Lung (tissue), 12 donors: Measurements from ENCODE around the gene VTA1. TPM values are rescaled to one million over a fixed set of nuclear protein-coding genes. Genes with fewer than 3 reads are reported as not detected.
A peak's percentile ranks its signal among the peaks of the same experiment; 100 is the strongest.

ENCODE experiments used
- ATAC-seq: fragments of 200-7000 bp; cut with Tn5 transposase; one replicate; pipeline ENCODE4 v1.9.1; 2020; ENCODE audit warnings: moderate number of reproducible peaks; ENCODE audit not compliant: insufficient read depth, low FRiP score
- DNase-seq, 3 donors: peaks; one replicate each; pipeline ENCODE4 v3.0.0-alpha.2; 2013 to 2017
- H3K27ac ChIP-seq, 2 donors: one replicate each; pipeline ENCODE4 v1.5.1; 2013; ENCODE audit warnings: mild to moderate bottlenecking in 2 of 2, moderate library complexity in 2 of 2, control low read depth in 1 of 2, inconsistent platforms in 1 of 2, low read depth in 1 of 2, low read length in 1 of 2
- H3K27me3 ChIP-seq, 3 donors: one replicate each; pipeline ENCODE4 v1.5.1; 2013; ENCODE audit warnings: low read length in 2 of 3; ENCODE audit not compliant: control insufficient read depth in 3 of 3, insufficient read depth in 3 of 3
- H3K36me3 ChIP-seq, 4 donors: one replicate each; pipeline ENCODE4 v1.5.1; 2013; ENCODE audit warnings: low read length in 4 of 4, mild to moderate bottlenecking in 1 of 4, moderate library complexity in 1 of 4; ENCODE audit not compliant: control insufficient read depth in 4 of 4, insufficient read depth in 4 of 4
- H3K4me1 ChIP-seq, 5 donors: one replicate each; pipeline ENCODE4 v1.5.1; 2013; ENCODE audit warnings: low read length in 5 of 5, mild to moderate bottlenecking in 2 of 5, moderate library complexity in 1 of 5; ENCODE audit not compliant: control insufficient read depth in 5 of 5, insufficient read depth in 5 of 5
- H3K4me3 ChIP-seq: one replicate; pipeline ENCODE4 v1.5.1; 2013; ENCODE audit warnings: mild to moderate bottlenecking, control low read depth, moderate library complexity
- H3K9ac ChIP-seq, 2 donors: one replicate each; pipeline ENCODE4 v1.5.1; 2013; ENCODE audit warnings: low read length in 2 of 2, control low read depth in 1 of 2; ENCODE audit not compliant: insufficient read depth in 1 of 2
- H3K9me3 ChIP-seq, 4 donors: one replicate each; pipeline ENCODE4 v1.5.1; 2013; ENCODE audit warnings: low read length in 3 of 4, mild to moderate bottlenecking in 1 of 4, moderate library complexity in 1 of 4; ENCODE audit not compliant: control insufficient read depth in 4 of 4, insufficient read depth in 3 of 4
- WGBS, 2 donors: extraction: QIAGEN DNeasy Blood & Tissue Kit; methylation state at CpG; one replicate each; pipeline ENCODE4 v1.1.7; 2013; 5-methylcytosine and 5-hydroxymethylcytosine counted together
- polyA plus RNA-seq, 2 donors: library from polyadenylated mRNA; stranded (reverse); fragments of 200-250 nt; gene quantifications; one replicate each; pipeline ENCODE4 v1.2.1, GENCODE V29; 2013
- total RNA-seq, 2 donors: library from RNA; depleted of rRNA in 1 of 2; stranded (reverse); fragments of >200 nt in 1 of 2; gene quantifications; one replicate each; pipeline ENCODE4 v1.2.1, GENCODE V29; 2014 to 2021
- TF ChIP-seq, protein P1 (sequence below): IDR thresholded peaks from 2 replicates; pipeline ENCODE4 v1.5.1; 2012; ENCODE audit warnings: mild to moderate bottlenecking; ENCODE audit errors: control extremely low read depth, extremely low read depth
- donor health status: control.
- donor health status: control.
- donor health status: Bipolar disorder and iron deficiency.
- donor health status: healthy.
- donor health status: DM: yes; HTN: yes; CAD: no.

The VTA1 gene
- total and polyA plus RNA-seq, 4 donors, result 15.2 to 61.9 (median 29.3) TPM

DNA sequence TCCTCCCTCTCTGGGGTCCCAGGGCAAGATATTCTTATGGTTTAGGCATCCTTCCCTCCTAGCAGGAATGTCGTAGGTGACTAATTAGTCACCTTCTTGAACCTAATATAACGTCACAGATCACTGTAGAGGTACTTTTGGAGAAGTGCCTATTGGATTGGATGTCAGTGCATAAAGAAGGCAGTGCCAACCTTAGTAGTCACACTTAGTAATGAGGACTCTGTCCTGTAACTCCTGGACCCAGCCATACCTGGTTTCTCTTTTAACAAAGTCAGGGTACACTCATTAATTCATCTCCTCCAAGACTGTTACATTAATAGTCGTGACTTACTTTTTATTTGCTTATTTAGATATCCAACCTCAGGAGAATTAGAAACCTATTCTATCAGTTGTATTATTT lies 20.0 kb downstream of the VTA1 start:
- no peak for ATAC-seq
- H3K4me1 ChIP-seq, result peaks cover 0 to 14% (median 3%) of the 10 kb centered on the region in 5 donors
- H3K27me3 ChIP-seq, result no peaks in the 10 kb centered on the region
- no peak overlapping the region for H3K27ac ChIP-seq
- DNase-seq, result no peak
- TF ChIP-seq, protein P1, sequence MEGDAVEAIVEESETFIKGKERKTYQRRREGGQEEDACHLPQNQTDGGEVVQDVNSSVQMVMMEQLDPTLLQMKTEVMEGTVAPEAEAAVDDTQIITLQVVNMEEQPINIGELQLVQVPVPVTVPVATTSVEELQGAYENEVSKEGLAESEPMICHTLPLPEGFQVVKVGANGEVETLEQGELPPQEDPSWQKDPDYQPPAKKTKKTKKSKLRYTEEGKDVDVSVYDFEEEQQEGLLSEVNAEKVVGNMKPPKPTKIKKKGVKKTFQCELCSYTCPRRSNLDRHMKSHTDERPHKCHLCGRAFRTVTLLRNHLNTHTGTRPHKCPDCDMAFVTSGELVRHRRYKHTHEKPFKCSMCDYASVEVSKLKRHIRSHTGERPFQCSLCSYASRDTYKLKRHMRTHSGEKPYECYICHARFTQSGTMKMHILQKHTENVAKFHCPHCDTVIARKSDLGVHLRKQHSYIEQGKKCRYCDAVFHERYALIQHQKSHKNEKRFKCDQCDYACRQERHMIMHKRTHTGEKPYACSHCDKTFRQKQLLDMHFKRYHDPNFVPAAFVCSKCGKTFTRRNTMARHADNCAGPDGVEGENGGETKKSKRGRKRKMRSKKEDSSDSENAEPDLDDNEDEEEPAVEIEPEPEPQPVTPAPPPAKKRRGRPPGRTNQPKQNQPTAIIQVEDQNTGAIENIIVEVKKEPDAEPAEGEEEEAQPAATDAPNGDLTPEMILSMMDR, result no peak
- no peak overlapping the region for H3K4me3 ChIP-seq
- WGBS, 2 donors, result 84 to 92% methylated on average over 3 of the region's 3 CpGs
- H3K9me3 ChIP-seq, result no peaks in the 10 kb centered on the region
- H3K9ac ChIP-seq, result no peak overlapping the region
- H3K36me3 ChIP-seq, result peaks cover 3 to 9% (median 7%) of the 10 kb centered on the region in 4 donors

DNA sequence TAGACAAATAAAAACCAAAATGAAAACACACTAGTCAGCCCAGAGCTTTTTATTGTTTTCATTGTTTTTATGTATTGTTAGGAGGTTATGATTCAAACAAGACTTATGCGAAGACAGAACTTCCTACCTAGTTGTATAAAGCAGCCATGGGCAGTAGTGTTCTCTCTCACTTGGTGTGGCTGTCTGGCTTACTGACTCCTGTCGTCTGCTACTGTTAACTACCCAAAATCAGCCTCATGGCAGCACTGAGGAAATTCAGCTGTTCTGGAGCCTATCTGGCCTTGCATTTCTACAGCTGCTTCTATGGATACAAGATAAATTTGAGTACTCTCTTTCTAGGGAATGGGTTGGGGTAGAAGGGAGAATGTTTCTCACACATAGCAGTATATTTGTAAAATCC lies 20.4 kb downstream of the VTA1 start:
- Histone ChIP-seq H3K4me3 (no peak overlapping the region), H3K27ac (no peak overlapping the region), H3K27me3 (no peaks in the 10 kb centered on the region), H3K36me3 (peaks cover 3 to 9% (median 8%) of the 10 kb centered on the region in 4 donors), H3K9me3 (no peaks in the 10 kb centered on the region), H3K4me1 (peaks cover 0 to 14% (median under 1%) of the 10 kb centered on the region in 5 donors), H3K9ac (no peak overlapping the region)
- DNase-seq (peak; percentile 40 to 75 (median 64)), ATAC-seq (no peak)
- TF ChIP-seq, protein P1, result no peak
- 81 to 84% methylated on average over 2 of the region's 2 CpGs for WGBS, 2 donors

DNA sequence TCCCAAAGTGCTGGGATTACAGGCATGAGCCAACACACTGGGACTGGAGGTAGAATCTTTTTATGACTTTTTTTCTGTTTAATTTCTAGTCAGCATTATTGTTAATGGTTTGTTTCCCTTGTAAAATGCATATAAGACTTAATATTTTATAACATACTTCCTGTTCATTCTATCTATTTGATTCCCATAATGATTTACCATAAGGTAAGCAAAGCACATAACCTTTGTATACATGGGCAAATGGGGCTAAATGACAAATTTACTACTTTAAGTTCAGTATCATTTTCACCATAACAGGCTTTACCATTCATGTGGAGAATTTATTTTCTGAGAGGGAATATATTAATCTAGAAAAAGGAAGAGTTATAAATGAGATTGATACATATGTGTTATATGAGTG lies 24.3 kb downstream of the VTA1 start:
- Histone ChIP-seq H3K4me1 (peaks cover 0 to 3% (median 0%) of the 10 kb centered on the region in 5 donors), H3K36me3 (peaks cover 3 to 15% (median 8%) of the 10 kb centered on the region in 4 donors), H3K9ac (no peak overlapping the region), H3K27me3 (no peaks in the 10 kb centered on the region), H3K9me3 (no peaks in the 10 kb centered on the region), H3K27ac (no peak overlapping the region), H3K4me3 (no peak overlapping the region)
- TF ChIP-seq, protein P1, result no peak
- DNase-seq (no peak), ATAC-seq (no peak)

DNA sequence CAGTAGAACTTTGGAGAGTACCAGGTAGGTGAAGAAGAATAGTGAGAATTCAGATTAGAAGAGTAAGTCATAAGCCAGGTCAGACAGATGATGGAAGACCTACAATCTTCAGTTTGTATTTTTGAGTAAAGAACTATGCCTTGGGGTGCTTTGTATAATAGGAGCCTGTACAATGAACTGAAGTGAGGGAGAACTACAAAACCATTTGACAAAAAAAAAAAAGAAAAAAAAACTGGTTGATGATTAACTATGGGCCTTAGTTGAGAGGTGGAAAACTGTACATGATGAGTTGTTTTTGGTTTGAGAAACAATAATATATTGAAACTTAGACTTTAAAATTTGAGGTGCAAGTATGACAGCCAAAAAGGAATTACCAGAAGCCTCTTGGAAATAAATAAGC lies 25.7 kb downstream of the VTA1 start:
- no peaks in the 10 kb centered on the region for H3K27me3 ChIP-seq
- TF ChIP-seq, protein P1, result no peak
- no peak for DNase-seq
- ATAC-seq, result no peak
- no peak overlapping the region for H3K27ac ChIP-seq
- no peak overlapping the region for H3K9ac ChIP-seq
- no peak overlapping the region for H3K4me3 ChIP-seq
- peaks cover 0 to 4% (median 0%) of the 10 kb centered on the region in 4 donors for H3K9me3 ChIP-seq
- H3K36me3 ChIP-seq, result peaks cover 0 to 13% (median 11%) of the 10 kb centered on the region in 4 donors
- H3K4me1 ChIP-seq, result no peaks in the 10 kb centered on the region
